Measurements from ENCODE around the gene VAT1L.

GRCh38 chr16:77856438-77857160 is 68.2 kb downstream of the VAT1L start:
- TF ChIP-seq CTCF (IDR thresholded peaks at IDR 0.05) (no peak), EP300 (IDR thresholded peaks at IDR 0.05) (no peak), POLR2A (IDR thresholded peaks at IDR 0.05) (no peak)

All from ovary (tissue), 3 donors.